Forelimb muscle (tissue), 1 donor: ENCODE data around the gene MST1. TPM values are rescaled to one million over a fixed set of nuclear protein-coding genes. Genes with fewer than 3 reads are reported as not detected.
"Not testable (repeated sequence)": the region's sequence is repeated elsewhere in the genome, so short reads cannot be mapped to it uniquely, and the experiment has no call there.

ENCODE experiments used
- DNase-seq: peaks from one replicate; pipeline ENCODE4 v3.0.0-alpha.2; 2013; ENCODE audit warnings: low read depth
- polyA plus RNA-seq: library from polyadenylated mRNA; unstranded; fragments of 120-200 nt; gene quantifications from one replicate; pipeline ENCODE4 v1.2.1, GENCODE V29; 2013; ENCODE audit not compliant: insufficient read length

MST1 gene
- polyA plus RNA-seq, 1 donor, result 8.6 TPM

- DNase-seq, result no peak
Measured at GRCh38 chr3:49700453-49701128, 11.3 kb upstream of the MST1 start.

- DNase-seq, result no peak
Measured at GRCh38 chr3:49700014-49700413, 10.7 kb upstream of the MST1 start.

GRCh38 chr3:49699281-49699979 lies 10.2 kb upstream of the MST1 start:
- no peak for DNase-seq

- not testable (repeated sequence) for DNase-seq
Measured at GRCh38 chr3:49695350-49696015, 6.2 kb upstream of the MST1 start.

GRCh38 chr3:49694409-49695070 lies 5.3 kb upstream of the MST1 start:
- DNase-seq, result not testable (repeated sequence)

- DNase-seq, result not testable (repeated sequence)
Measured at GRCh38 chr3:49691481-49691880, 2.2 kb upstream of the MST1 start.

GRCh38 chr3:49690856-49691255 lies 1.6 kb upstream of the MST1 start:
- DNase-seq, result not testable (repeated sequence)

GRCh38 chr3:49689908-49690624 lies 792 bp upstream of the MST1 start:
- DNase-seq, result not testable (repeated sequence)

GRCh38 chr3:49688338-49689045 lies 782 bp downstream of the MST1 start:
- DNase-seq, result not testable (repeated sequence)

- not testable (repeated sequence) for DNase-seq
Measured at GRCh38 chr3:49687424-49687795, 1.9 kb downstream of the MST1 start.

GRCh38 chr3:49686769-49687423 lies 2.4 kb downstream of the MST1 start:
- DNase-seq, result not testable (repeated sequence)

GRCh38 chr3:49686346-49686745 lies 2.9 kb downstream of the MST1 start:
- DNase-seq, result not testable (repeated sequence)

GRCh38 chr3:49685846-49686245 lies 3.4 kb downstream of the MST1 start:
- not testable (repeated sequence) for DNase-seq

GRCh38 chr3:49685103-49685502 lies 4.2 kb downstream of the MST1 start:
- not testable (repeated sequence) for DNase-seq

- not testable (repeated sequence) for DNase-seq
Measured at GRCh38 chr3:49684453-49684852, 4.8 kb downstream of the MST1 start.

GRCh38 chr3:49683162-49683561 lies 6.1 kb downstream of the MST1 start:
- DNase-seq, result no peak

GRCh38 chr3:49681543-49681942 lies 7.7 kb downstream of the MST1 start:
- no peak for DNase-seq

- no peak for DNase-seq
Measured at GRCh38 chr3:49681232-49681522, 8.1 kb downstream of the MST1 start.

- no peak for DNase-seq
Measured at GRCh38 chr3:49680493-49681231, 8.6 kb downstream of the MST1 start.

- DNase-seq, result no peak
Measured at GRCh38 chr3:49675912-49676311, 13.4 kb downstream of the MST1 start.
